HCT116 (cell line): ENCODE measurements around the gene LIG4. TPM values are rescaled to one million over a fixed set of nuclear protein-coding genes. Genes with fewer than 3 reads are reported as not detected.

ENCODE experiments used
- ATAC-seq: fragments of 200-7000 bp; cut with Tn5 transposase; 2 replicates; pipeline ENCODE4 v1.9.1; 2020; ENCODE audit warnings: mild to moderate bottlenecking, moderate library complexity
- BruUV-seq: library from RNA; stranded (reverse); fragments of 400-500 nt; replicated peaks from 2 replicates; lab custom pipeline; 2021; lab: Mats Ljungman, UMichigan
- CTCF ChIA-PET: fragments of 300-600 bp; sonication (Branson Sonifier 250); formaldehyde crosslinking; loops from one replicate; lab custom pipeline; 2021; ENCODE audit warnings: antibody characterized with exemption; lab: Charles Lee
- POLR2A ChIA-PET: fragments of 300-600, 350-600 bp; sonication (Branson Sonifier 250); formaldehyde crosslinking; loops from one replicate; lab custom pipeline; 2021; ENCODE audit warnings: antibody characterized with exemption; lab: Charles Lee
- RAD21 ChIA-PET, 2 experiments: fragments of 300-600 bp; sonication (Branson Sonifier 250); formaldehyde crosslinking; loops; one replicate each; lab custom pipeline; 2023; ENCODE audit warnings: low total read pairs in 2 of 2; ENCODE audit not compliant: uncharacterized antibody in 2 of 2, unreplicated experiment in 2 of 2, low non-redundant PET in 1 of 2; lab: Charles Lee
- DNase-seq: peaks from one replicate; pipeline ENCODE4 v3.0.0-alpha.2; 2010; ENCODE audit warnings: low read depth, low spot score
- H2AFZ ChIP-seq: fragments of 200-600 bp; shearing (Covaris generic), sonication (generic); 2 replicates; pipeline ENCODE4 v1.6.1; 2017; ENCODE audit warnings: low read depth, mixed run types, mixed read lengths, antibody characterized with exemption, low read length; ENCODE audit not compliant: poor library complexity, severe bottlenecking
- H3K27ac ChIP-seq: 2 replicates; pipeline ENCODE4 v1.5.1; 2012; ENCODE audit warnings: low read depth, low read length
- H3K27me3 ChIP-seq: fragments of 200-600 bp; sonication (generic); 2 replicates; pipeline ENCODE4 v1.6.1; 2016; ENCODE audit warnings: mixed run types, low read length, mixed read lengths; ENCODE audit not compliant: insufficient read depth
- H3K36me3 ChIP-seq, 2 experiments: fragments of 200-500 bp in 1 of 2; fragments of 200-600 bp in 1 of 2; sonication (Bioruptor generic) in 1 of 2; sonication (generic) in 1 of 2; 2 replicates each; pipeline versions ENCODE4 v1.5.1 to v1.6.1; 2014 to 2016; ENCODE audit warnings: low read length in 2 of 2, inconsistent platforms in 1 of 2, mixed read lengths in 1 of 2, mixed run types in 1 of 2; ENCODE audit not compliant: insufficient read depth in 2 of 2, control insufficient read depth in 1 of 2
- H3K4me1 ChIP-seq, 2 experiments: fragments of 200-600 bp in 1 of 2; sonication (generic) in 1 of 2; 2 replicates each; pipeline versions ENCODE4 v1.5.1 to v1.6.1; 2012 to 2017; ENCODE audit warnings: low read length in 2 of 2, inconsistent platforms in 1 of 2, mild to moderate bottlenecking in 1 of 2, mixed read lengths in 1 of 2, mixed run types in 1 of 2, moderate library complexity in 1 of 2; ENCODE audit not compliant: insufficient read depth in 2 of 2, control insufficient read depth in 1 of 2
- H3K4me2 ChIP-seq: fragments of 200-600 bp; sonication (generic); 2 replicates; pipeline ENCODE4 v1.6.1; 2017; ENCODE audit warnings: mixed run types, low read length, mixed read lengths
- H3K4me3 ChIP-seq, 2 experiments: fragments of 200-600 bp in 1 of 2; sonication (generic) in 1 of 2; replicated peaks in 1 of 2; 2 replicates each; pipeline ENCODE4 v1.5.1; 2011 to 2016; ENCODE audit warnings: low read length in 2 of 2, control low read depth in 1 of 2, low read depth in 1 of 2, mild to moderate bottlenecking in 1 of 2, mixed read lengths in 1 of 2, mixed run types in 1 of 2
- H3K79me2 ChIP-seq: fragments of 200-600 bp; sonication (generic); 2 replicates; pipeline ENCODE4 v1.6.1; 2017; ENCODE audit warnings: mild to moderate bottlenecking, mixed run types, low read length, moderate library complexity, mixed read lengths; ENCODE audit not compliant: insufficient read depth
- H3K9ac ChIP-seq: fragments of 200-600 bp; sonication (generic); 2 replicates; pipeline ENCODE4 v1.6.1; 2016; ENCODE audit warnings: low read length, mixed read lengths
- H3K9me2 ChIP-seq: fragments of 200-600 bp; sonication (generic), shearing (Covaris generic); 2 replicates; pipeline ENCODE4 v1.6.1; 2017; ENCODE audit warnings: mixed run types, mild to moderate bottlenecking, moderate library complexity; ENCODE audit not compliant: insufficient read depth
- H3K9me3 ChIP-seq, 2 experiments: fragments of 200-500 bp in 1 of 2; fragments of 200-600 bp in 1 of 2; sonication (Bioruptor generic) in 1 of 2; sonication (generic) in 1 of 2; 2 replicates each; pipeline ENCODE4 v1.6.1; 2014 to 2017; ENCODE audit warnings: low read length in 2 of 2, mixed read lengths in 2 of 2, inconsistent platforms in 1 of 2, low read depth in 1 of 2, mild to moderate bottlenecking in 1 of 2, mixed run types in 1 of 2, moderate library complexity in 1 of 2; ENCODE audit not compliant: control insufficient read depth in 1 of 2, insufficient read depth in 1 of 2
- H4K20me1 ChIP-seq: fragments of 200-600 bp; sonication (generic), shearing (Covaris generic); 2 replicates; pipeline ENCODE4 v1.6.1; 2017; ENCODE audit warnings: mixed run types, mild to moderate bottlenecking, moderate library complexity; ENCODE audit not compliant: insufficient read depth
- CBX3 ChIP-seq: IDR thresholded peaks from 2 replicates; pipeline ENCODE4 v1.6.1; 2012; ENCODE audit warnings: low read depth
- ELF1 ChIP-seq: IDR thresholded peaks from 2 replicates; pipeline ENCODE4 v1.6.1; 2012; ENCODE audit warnings: low read depth, borderline replicate concordance
- EZH2 ChIP-seq: fragments of 200-600 bp; sonication (generic); IDR thresholded peaks from 2 replicates; pipeline ENCODE4 v1.6.1; 2017; ENCODE audit warnings: antibody characterized with exemption, mixed run types
- FOSL1 ChIP-seq: IDR thresholded peaks from 2 replicates; pipeline ENCODE4 v1.6.1; 2012; ENCODE audit warnings: low read depth
- JUND ChIP-seq: IDR thresholded peaks from 2 replicates; pipeline ENCODE4 v1.6.1; 2012
- POLR2A ChIP-seq: IDR thresholded peaks from 2 replicates; pipeline ENCODE4 v1.7.0; 2011; ENCODE audit warnings: borderline replicate concordance; ENCODE audit not compliant: insufficient read depth, insufficient read length; ENCODE audit errors: extremely low read depth
- SIN3A ChIP-seq: IDR thresholded peaks from 2 replicates; pipeline ENCODE4 v1.6.1; 2012; ENCODE audit warnings: low read depth
- SRF ChIP-seq: IDR thresholded peaks from 2 replicates; pipeline ENCODE4 v1.6.1; 2012; ENCODE audit warnings: low read depth
- ZFX ChIP-seq: fragments of 450-650 bp; IDR thresholded peaks from 2 replicates; pipeline ENCODE4 v1.6.1; 2017
- intact Hi-C: fragments of 100-400 bp; cut with micrococcal nuclease; formaldehyde crosslinking; loops from 2 replicates; pipeline ENCODE4 v1.10.0; 2022
- total RNA-seq: library from RNA; stranded (reverse); gene quantifications from one replicate; pipeline ENCODE4 v1.2.1, GENCODE V29; 2021; ENCODE audit not compliant: unreplicated experiment
- TF ChIP-seq, protein P1 (sequence below): IDR thresholded peaks from 2 replicates; pipeline ENCODE4 v1.6.1; 2012
- TF ChIP-seq, protein P2 (sequence below), 3 experiments: fragments of 200-600 bp in 1 of 3; sonication (generic) in 1 of 3; IDR thresholded peaks in 2 of 3; conservative IDR thresholded peaks in 1 of 3; 2 replicates each; pipeline ENCODE4 v1.5.1; 2012 to 2017; ENCODE audit warnings: low read depth in 2 of 3, low read length in 2 of 3, antibody characterized with exemption in 1 of 3, borderline replicate concordance in 1 of 3, control low read depth in 1 of 3, mild to moderate bottlenecking in 1 of 3, mixed read lengths in 1 of 3, mixed run types in 1 of 3, moderate library complexity in 1 of 3; ENCODE audit not compliant: insufficient read depth in 1 of 3
- TF ChIP-seq, protein P3 (sequence below): IDR thresholded peaks from 2 replicates; pipeline ENCODE4 v1.6.1; 2012

LIG4 gene
- total RNA-seq, 1 experiment from 2014 or later: 7.4 TPM

DNA sequence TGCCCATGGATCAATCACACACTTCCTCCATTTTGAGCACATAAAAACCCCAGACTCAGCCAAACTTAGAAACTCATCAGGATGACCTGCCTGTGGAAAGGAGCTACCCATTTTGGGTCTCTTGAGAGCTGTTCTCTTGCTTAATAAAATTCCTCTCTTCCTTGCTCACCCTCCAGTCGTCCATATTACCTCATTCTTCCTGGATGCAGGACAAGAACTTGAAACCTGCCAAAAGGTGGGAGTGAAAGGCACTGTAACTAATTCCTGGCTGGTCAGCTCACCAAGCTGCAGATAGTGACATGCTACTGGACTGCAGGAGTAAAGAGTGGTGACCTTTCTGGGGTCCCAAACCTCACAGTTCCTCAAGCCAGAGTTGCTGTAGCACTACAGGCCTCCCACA, 20.2 kb downstream of the LIG4 start:
- no peak overlapping the region for H3K4me2 ChIP-seq
- H3K9me3 ChIP-seq: no peaks in the 10 kb centered on the region
- no peaks in the 10 kb centered on the region for H3K4me1 ChIP-seq
- H3K9ac ChIP-seq: no peak overlapping the region
- H3K27ac ChIP-seq: no peak overlapping the region
- H3K4me3 ChIP-seq: no peak overlapping the region
- H3K36me3 ChIP-seq: no peaks in the 10 kb centered on the region
- ATAC-seq (no peak), DNase-seq (no peak)
- H2AFZ ChIP-seq: no peak overlapping the region
- intact Hi-C loops: no loop called here
- ChIA-PET RAD21 (no interaction called here), POLR2A (no interaction called here), CTCF (no interaction called here)
- no peaks in the 10 kb centered on the region for H3K79me2 ChIP-seq
- no peaks in the 10 kb centered on the region for H4K20me1 ChIP-seq
- BruUV-seq: no TSS peak
- TF ChIP-seq, protein P1, sequence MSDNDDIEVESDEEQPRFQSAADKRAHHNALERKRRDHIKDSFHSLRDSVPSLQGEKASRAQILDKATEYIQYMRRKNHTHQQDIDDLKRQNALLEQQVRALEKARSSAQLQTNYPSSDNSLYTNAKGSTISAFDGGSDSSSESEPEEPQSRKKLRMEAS: no peak
- TF ChIP-seq EZH2 (no peak), CBX3 (no peak), ZFX (no peak), ELF1 (no peak), SRF (no peak), JUND (no peak), SIN3A (no peak), POLR2A (no peak), FOSL1 (no peak)
- TF ChIP-seq, protein P2, sequence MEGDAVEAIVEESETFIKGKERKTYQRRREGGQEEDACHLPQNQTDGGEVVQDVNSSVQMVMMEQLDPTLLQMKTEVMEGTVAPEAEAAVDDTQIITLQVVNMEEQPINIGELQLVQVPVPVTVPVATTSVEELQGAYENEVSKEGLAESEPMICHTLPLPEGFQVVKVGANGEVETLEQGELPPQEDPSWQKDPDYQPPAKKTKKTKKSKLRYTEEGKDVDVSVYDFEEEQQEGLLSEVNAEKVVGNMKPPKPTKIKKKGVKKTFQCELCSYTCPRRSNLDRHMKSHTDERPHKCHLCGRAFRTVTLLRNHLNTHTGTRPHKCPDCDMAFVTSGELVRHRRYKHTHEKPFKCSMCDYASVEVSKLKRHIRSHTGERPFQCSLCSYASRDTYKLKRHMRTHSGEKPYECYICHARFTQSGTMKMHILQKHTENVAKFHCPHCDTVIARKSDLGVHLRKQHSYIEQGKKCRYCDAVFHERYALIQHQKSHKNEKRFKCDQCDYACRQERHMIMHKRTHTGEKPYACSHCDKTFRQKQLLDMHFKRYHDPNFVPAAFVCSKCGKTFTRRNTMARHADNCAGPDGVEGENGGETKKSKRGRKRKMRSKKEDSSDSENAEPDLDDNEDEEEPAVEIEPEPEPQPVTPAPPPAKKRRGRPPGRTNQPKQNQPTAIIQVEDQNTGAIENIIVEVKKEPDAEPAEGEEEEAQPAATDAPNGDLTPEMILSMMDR (IDR thresholded peaks at IDR 0.05 in 2 of 3, conservative IDR thresholded peaks at IDR 0.05 in 1 of 3; ENCODE audit: borderline replicate concordance in 1 of 3, insufficient read depth in 1 of 3, low read depth in 2 of 3, low read length in 2 of 3): no peak
- TF ChIP-seq, protein P3, sequence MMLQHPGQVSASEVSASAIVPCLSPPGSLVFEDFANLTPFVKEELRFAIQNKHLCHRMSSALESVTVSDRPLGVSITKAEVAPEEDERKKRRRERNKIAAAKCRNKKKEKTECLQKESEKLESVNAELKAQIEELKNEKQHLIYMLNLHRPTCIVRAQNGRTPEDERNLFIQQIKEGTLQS: no peak
- no peaks in the 10 kb centered on the region for H3K9me2 ChIP-seq
- no peaks in the 10 kb centered on the region; the same call in 1 of the 2 replicates for H3K27me3 ChIP-seq
